GM10266 (cell line): Measurements from ENCODE around the gene PLXNA2.
A peak's percentile ranks its signal among the peaks of the same experiment; 100 is the strongest.

ENCODE experiments used
- DNase-seq: peaks from one replicate; pipeline ENCODE4 v3.0.0; 2012; ENCODE audit errors: extremely low spot score
- CTCF ChIP-seq: IDR thresholded peaks from 2 replicates; pipeline ENCODE4 v1.5.1; 2012; ENCODE audit warnings: mild to moderate bottlenecking, low read depth; ENCODE audit not compliant: control insufficient read depth, insufficient read depth; ENCODE audit errors: missing control alignments

The PLXNA2 gene

GRCh38 chr1:208039536-208040332 lies 204.4 kb downstream of the PLXNA2 start:
- no peak for TF ChIP-seq CTCF
- no peak for DNase-seq

- DNase-seq: no peak
- TF ChIP-seq CTCF: no peak
These were observed 205.9 kb downstream of the PLXNA2 start for GRCh38 chr1:208038303-208038702.

GRCh38 chr1:208036918-208037766 lies 207.0 kb downstream of the PLXNA2 start:
- TF ChIP-seq CTCF: no peak
- no peak for DNase-seq

- peak; percentile 44 for DNase-seq
- TF ChIP-seq CTCF: peak; percentile 28
These were observed 207.9 kb downstream of the PLXNA2 start for GRCh38 chr1:208036106-208036808.

- TF ChIP-seq CTCF: no peak
- DNase-seq: no peak
These were observed 210.0 kb downstream of the PLXNA2 start for GRCh38 chr1:208034135-208034534.

GRCh38 chr1:208033236-208033635 lies 210.9 kb downstream of the PLXNA2 start:
- no peak for DNase-seq

More at GRCh38 chr1:208033236-208033635, 210.9 kb downstream of the PLXNA2 start:
- TF ChIP-seq CTCF: no peak
